Measurements from ENCODE around the gene FAM9C. TPM values are rescaled to one million over a fixed set of nuclear protein-coding genes. Genes with fewer than 3 reads are reported as not detected.
A peak's percentile ranks its signal among the peaks of the same experiment; 100 is the strongest.

Gene FAM9C
- total RNA-seq, 1 donor from 2014 or later: 0.05 TPM

DNA sequence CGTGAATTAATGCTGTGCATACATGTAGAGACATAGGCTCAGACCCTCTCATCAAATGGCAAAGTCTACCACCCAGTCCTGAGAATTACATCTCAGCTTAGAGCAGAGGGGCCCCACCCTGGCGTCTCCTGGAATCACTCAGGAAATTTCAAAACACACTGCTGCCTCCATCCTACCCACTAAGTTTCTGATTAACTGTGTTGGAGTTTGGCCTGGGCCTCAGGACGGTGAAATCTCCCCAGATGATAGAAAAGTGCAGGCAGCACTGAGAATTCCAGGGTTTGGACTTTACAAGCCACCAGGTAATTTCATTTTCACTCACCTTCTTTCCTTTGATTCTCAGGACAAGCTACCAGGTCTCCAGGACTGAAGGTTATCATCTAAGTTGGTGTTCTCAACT, 3.3 kb upstream of the FAM9C start:
- H3K36me3 Mint-ChIP-seq (ENCODE audit: low read depth): peaks cover 7% of the 10 kb centered on the region
- no peak overlapping the region for H3K27ac Mint-ChIP-seq
- no peak for DNase-seq (ENCODE audit: low spot score)
- H3K27me3 Mint-ChIP-seq (ENCODE audit: insufficient read depth): peaks cover 1% of the 10 kb centered on the region
- no peaks in the 10 kb centered on the region for H3K9me3 Mint-ChIP-seq
- H3K4me1 Mint-ChIP-seq (ENCODE audit: low read depth): peaks cover 49% of the 10 kb centered on the region
- no peak overlapping the region for H3K4me3 Mint-ChIP-seq
- intact Hi-C loops (cut with micrococcal nuclease): no loop called here

DNA sequence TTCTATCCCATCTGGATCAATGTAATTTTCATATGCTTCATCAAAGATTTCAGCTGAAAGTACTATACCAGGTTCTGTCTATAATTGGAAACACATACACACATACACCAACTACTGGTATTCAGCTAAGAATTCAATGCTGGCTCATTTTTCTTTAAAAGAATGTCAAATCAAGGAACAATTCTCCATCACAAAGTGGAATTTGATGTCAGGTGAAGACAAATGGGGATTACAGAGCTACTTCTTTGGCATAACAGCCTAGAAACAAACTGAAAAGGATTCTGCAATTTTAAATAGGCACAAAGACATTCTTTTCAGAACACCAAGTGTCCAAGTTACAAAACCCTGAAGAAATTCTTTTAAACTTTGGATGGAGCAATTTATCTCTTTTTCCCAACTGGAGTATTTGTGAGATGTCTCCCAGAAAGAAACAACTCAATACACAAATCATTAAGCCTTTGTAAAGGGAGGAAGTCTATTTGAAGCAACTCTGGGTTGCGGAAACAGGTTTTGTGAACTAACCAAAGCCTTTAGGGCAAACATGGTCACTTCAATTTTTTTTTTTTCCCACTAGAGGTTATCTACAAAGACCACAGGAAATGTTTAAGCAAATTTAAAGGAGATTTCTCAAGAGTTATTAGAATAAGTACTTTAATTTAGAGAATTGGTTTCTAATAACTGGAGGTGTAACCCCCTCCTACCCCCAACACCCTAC, 1.9 kb upstream of the FAM9C start:
- Mint-ChIP-seq H3K9me3 (no peaks in the 10 kb centered on the region), H3K4me3 (no peak overlapping the region), H3K4me1 (ENCODE audit: low read depth) (peaks cover 42% of the 10 kb centered on the region), H3K27ac (no peak overlapping the region), H3K27me3 (ENCODE audit: insufficient read depth) (peaks cover 1% of the 10 kb centered on the region), H3K36me3 (ENCODE audit: low read depth) (peaks cover 7% of the 10 kb centered on the region)
- no peak for DNase-seq (ENCODE audit: low spot score)
- intact Hi-C loops (cut with micrococcal nuclease): no loop called here

DNA sequence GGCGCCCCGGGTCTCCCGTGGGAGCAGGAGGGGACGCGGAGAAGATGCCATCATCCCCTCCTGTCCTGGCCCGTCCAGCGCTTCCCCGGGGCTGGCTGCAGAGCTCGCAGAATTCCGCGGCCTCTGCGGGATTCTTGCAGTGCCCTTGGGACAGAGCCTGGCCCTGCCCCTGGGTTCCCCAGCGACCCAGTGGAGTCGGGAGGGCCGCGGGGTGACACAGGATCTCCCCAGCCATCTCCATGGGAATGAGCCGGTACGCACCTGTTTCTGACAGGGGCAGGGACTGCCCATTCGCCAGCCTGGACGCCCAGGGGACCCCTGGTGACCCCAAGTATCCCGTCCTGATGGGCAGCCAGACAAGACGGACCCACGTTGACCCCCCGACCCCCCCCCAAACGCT, 482 bp downstream of the FAM9C start:
- peaks cover 1% of the 10 kb centered on the region for H3K36me3 Mint-ChIP-seq (ENCODE audit: low read depth)
- no peak overlapping the region for H3K4me3 Mint-ChIP-seq
- intact Hi-C loops (cut with micrococcal nuclease): no loop called here
- peaks cover 30% of the 10 kb centered on the region for H3K4me1 Mint-ChIP-seq (ENCODE audit: low read depth)
- H3K27me3 Mint-ChIP-seq (ENCODE audit: insufficient read depth): no peaks in the 10 kb centered on the region
- no peak for DNase-seq (ENCODE audit: low spot score)
- no peak overlapping the region for H3K27ac Mint-ChIP-seq
- H3K9me3 Mint-ChIP-seq: peaks cover 6% of the 10 kb centered on the region

DNA sequence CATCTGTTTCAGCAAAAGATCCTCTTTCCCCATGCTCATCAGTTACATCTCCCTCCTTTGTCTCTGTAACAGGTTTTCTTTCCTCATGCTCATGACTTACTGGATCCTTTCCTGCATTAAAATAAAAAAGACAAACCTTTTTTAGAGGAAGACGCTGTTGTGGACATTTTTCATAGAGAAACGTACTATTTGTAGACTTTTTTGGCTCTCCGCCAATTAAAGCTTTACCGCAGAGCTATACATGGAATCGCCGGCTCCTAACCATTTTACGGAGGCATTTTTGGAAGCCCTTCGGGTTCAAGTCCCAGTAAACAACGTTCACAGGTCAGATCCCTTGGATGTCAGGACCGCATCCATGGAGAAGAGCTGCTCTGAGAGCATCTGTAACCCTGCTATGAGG, 1.3 kb downstream of the FAM9C start:
- DNase-seq (ENCODE audit: low spot score): no peak

DNA sequence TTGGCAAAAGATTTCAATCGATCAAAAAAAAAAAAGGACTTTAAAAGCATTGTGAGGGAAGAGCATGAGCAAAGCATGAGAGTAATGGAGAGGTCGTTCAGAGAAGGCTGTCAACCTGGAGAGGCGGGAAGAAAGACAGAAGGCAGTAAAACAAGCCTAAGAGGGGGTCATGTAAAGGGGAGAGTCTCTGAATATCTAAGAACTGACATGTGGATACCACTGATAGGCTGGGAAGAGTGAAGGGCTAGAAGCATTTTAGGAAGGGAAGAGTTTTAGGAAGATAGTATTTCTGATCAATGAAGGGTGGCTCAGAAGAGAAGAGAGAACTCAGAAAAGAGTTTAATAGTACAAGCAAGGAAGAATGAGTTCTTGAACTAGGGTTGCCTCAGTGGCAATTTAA, 7.5 kb downstream of the FAM9C start:
- intact Hi-C loops (cut with micrococcal nuclease): loop anchor here (5.0 kb wide), 1 partner anchor 35 kb away; no protein-coding TSS in a partner anchor
- H3K27me3 Mint-ChIP-seq (ENCODE audit: insufficient read depth): no peaks in the 10 kb centered on the region
- no peak overlapping the region for H3K27ac Mint-ChIP-seq
- H3K36me3 Mint-ChIP-seq (ENCODE audit: low read depth): peaks cover 3% of the 10 kb centered on the region
- no peaks in the 10 kb centered on the region for H3K4me1 Mint-ChIP-seq (ENCODE audit: low read depth)
- no peak for DNase-seq (ENCODE audit: low spot score)
- H3K9me3 Mint-ChIP-seq: peaks cover 6% of the 10 kb centered on the region
- no peak overlapping the region for H3K4me3 Mint-ChIP-seq

More for the DNA sequence above, 1.3 kb downstream of the FAM9C start:
- Mint-ChIP-seq H3K36me3 (ENCODE audit: low read depth) (no peaks in the 10 kb centered on the region), H3K9me3 (peaks cover 6% of the 10 kb centered on the region), H3K4me1 (ENCODE audit: low read depth) (peaks cover 22% of the 10 kb centered on the region), H3K4me3 (no peak overlapping the region), H3K27me3 (ENCODE audit: insufficient read depth) (no peaks in the 10 kb centered on the region), H3K27ac (no peak overlapping the region)
- intact Hi-C loops (cut with micrococcal nuclease): no loop called here

DNA sequence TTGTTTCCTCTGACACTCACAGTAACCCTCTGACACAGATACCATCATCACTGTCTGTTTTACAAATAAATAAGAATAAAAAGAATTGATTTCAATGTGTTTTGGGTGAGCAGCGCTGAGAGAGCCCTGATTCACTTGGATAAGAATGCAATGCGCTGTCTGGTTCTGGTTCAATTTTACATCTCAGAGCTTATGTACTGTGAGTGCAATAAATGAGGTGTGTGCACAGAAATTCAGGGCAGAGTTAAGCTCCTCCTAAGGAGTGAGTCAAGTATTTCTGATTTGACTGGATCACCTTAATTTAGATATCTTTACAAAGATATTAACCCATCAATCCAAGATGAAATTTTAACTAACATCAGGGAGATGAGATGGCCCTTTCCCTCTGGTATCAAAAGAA, 11.2 kb downstream of the FAM9C start:
- no peaks in the 10 kb centered on the region for H3K27me3 Mint-ChIP-seq (ENCODE audit: insufficient read depth)
- intact Hi-C loops (cut with micrococcal nuclease): no loop called here
- no peak overlapping the region for H3K27ac Mint-ChIP-seq
- no peak for DNase-seq (ENCODE audit: low spot score)
- H3K9me3 Mint-ChIP-seq: no peaks in the 10 kb centered on the region
- no peak overlapping the region for H3K4me3 Mint-ChIP-seq
- H3K4me1 Mint-ChIP-seq (ENCODE audit: low read depth): peaks cover 23% of the 10 kb centered on the region
- peaks cover 3% of the 10 kb centered on the region for H3K36me3 Mint-ChIP-seq (ENCODE audit: low read depth)

DNA sequence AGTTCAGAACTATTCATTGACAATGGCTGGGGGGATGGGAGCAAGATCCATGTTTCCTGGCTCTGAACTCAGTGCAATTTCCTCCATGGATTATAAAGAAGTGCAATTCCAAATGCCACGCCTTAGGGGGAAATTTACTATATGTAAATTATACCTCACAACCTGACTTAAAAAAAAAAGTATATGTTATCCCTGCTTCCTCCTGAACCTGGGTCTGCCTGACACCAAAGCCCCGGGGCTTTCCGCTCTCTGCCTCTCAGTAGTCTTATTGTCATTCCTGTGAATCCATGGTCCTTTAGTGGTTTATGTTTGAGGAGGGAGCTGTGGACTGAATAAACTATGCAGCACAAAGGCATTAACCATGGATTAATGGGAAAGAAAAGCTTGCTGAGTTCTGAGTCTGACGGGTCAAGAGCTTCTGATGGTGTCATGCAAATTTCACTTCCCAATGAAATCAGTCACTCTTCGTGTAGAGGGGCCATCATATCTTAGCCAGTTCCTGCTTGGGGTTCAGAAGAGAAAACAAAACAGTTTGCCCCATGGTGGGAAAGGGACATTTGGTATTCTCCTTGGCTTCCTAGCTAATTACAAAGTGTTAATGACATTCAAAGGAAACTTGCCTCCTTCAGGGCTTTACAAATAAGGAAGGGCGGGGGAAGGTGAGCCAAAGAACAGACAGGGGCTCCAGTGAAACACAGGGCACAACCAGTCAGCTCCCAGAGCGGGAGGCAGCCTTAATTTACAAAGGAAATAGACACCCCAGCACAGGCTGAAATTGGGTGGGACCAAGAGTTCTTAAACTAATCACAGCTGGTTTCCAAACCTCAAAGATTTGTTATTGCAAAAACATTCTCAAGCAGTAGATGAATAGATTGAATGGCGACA, 14.3 kb downstream of the FAM9C start:
- no peak for DNase-seq (ENCODE audit: low spot score)
- Mint-ChIP-seq H3K9me3 (no peaks in the 10 kb centered on the region), H3K36me3 (ENCODE audit: low read depth) (peaks cover 7% of the 10 kb centered on the region), H3K27me3 (ENCODE audit: insufficient read depth) (no peaks in the 10 kb centered on the region), H3K4me1 (ENCODE audit: low read depth) (peaks cover 52% of the 10 kb centered on the region), H3K27ac (peak overlapping the region; percentile 68), H3K4me3 (peak overlapping the region; percentile 30)
- intact Hi-C loops (cut with micrococcal nuclease): no loop called here

DNA sequence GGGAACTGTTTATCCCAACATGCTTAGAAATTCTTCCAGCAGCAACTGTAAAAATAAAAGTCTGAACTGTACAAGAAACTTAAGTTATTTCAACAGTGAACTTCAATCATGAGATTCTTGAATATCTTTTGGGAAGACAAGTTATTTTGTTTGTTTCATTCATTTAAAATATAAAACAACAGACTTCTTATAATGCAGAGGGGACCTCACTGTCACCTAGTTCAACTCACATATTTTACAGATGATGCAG, 14.9 kb downstream of the FAM9C start:
- Mint-ChIP-seq H3K4me1 (ENCODE audit: low read depth) (peaks cover 57% of the 10 kb centered on the region), H3K4me3 (peak overlapping the region; percentile 7), H3K27me3 (ENCODE audit: insufficient read depth) (no peaks in the 10 kb centered on the region), H3K36me3 (ENCODE audit: low read depth) (peaks cover 9% of the 10 kb centered on the region), H3K9me3 (no peaks in the 10 kb centered on the region), H3K27ac (peak overlapping the region; percentile 44)
- intact Hi-C loops (cut with micrococcal nuclease): no loop called here
- no peak for DNase-seq (ENCODE audit: low spot score)

DNA sequence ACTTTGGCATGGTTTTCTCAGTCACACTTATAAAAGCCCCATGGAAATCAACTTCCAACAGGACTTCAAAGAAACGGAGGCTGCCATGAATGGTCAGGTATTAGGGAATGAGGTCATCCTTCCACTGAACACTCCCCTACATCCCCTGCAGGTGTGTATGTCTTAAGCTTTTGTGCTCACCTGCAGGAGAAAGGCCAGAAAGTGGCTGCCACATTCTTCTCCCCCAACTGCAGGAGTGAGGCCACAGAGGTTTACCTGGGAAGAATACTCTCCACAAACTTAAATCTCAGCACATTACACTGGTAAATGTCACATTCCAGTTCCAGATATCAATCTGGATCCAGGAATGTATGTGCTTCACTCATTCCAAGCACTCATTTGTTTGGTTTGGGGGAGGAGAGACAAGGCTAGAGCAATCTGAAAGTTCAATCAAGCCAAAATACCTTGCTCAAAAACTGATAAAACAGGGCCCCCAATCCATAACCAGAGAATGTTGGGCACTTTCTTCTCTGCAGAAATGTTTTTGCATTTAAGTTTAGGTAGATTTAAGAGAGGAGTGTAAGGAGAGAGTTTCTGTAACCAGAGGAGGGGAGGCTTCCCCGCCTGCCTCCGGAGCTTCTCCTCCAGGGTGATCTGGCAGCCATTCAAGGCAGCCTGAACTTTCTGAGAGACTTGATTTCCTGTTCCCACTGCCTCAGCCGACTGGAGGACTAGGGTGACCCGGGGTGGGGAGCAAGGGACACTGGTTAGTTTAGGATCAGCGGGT, 15.4 kb downstream of the FAM9C start:
- intact Hi-C loops (cut with micrococcal nuclease): no loop called here
- H3K9me3 Mint-ChIP-seq: no peaks in the 10 kb centered on the region
- no peak for DNase-seq (ENCODE audit: low spot score)
- H3K4me1 Mint-ChIP-seq (ENCODE audit: low read depth): peaks cover 58% of the 10 kb centered on the region
- H3K36me3 Mint-ChIP-seq (ENCODE audit: low read depth): peaks cover 9% of the 10 kb centered on the region
- H3K4me3 Mint-ChIP-seq: peak overlapping the region; percentile 7
- no peaks in the 10 kb centered on the region for H3K27me3 Mint-ChIP-seq (ENCODE audit: insufficient read depth)
- peak overlapping the region; percentile 44 for H3K27ac Mint-ChIP-seq

DNA sequence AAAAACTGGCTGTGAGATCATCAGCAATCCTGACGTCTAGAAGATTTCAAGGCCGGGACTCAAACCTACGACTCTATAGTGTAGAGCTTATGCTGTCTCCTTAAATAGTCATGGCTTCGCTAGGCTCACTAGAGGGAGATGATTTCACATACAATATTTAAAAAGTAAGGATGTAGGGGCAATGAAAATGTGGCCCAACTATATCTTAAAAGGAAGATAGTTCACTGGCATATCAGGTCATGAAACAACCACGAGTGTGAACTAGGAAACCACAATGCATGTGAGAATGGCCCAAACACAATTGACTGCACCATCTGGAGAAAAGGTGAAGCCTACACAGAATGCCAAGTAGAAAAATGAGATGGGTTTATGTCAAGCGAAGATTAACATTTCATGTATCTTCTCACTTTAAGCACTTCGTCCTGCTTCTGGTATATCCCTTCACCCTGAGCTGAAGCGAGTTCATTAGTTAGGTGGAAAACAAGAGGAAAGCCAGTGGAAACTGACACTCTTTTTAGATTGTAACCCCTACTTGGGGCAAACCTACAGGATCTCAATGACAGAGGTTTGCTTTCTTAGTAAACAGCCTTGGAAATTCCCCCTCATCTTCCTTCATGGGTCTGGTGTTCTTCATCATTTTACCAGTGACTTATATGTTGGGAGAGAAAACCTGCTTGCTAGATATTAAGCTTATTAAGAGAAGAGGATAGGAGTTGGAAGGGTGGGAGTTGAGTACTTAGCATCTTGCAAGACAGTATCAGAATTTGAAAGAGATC, 17.4 kb downstream of the FAM9C start:
- Mint-ChIP-seq H3K27ac (peak overlapping the region; percentile 82), H3K27me3 (ENCODE audit: insufficient read depth) (no peaks in the 10 kb centered on the region), H3K4me1 (ENCODE audit: low read depth) (peaks cover 75% of the 10 kb centered on the region), H3K4me3 (peak overlapping the region; percentile 15), H3K9me3 (no peaks in the 10 kb centered on the region), H3K36me3 (ENCODE audit: low read depth) (peaks cover 9% of the 10 kb centered on the region)
- DNase-seq (ENCODE audit: low spot score): no peak
- intact Hi-C loops (cut with micrococcal nuclease): loop anchor here (2.0 kb wide), 4 partner anchors 14 to 50 kb away; no protein-coding TSS in a partner anchor

DNA sequence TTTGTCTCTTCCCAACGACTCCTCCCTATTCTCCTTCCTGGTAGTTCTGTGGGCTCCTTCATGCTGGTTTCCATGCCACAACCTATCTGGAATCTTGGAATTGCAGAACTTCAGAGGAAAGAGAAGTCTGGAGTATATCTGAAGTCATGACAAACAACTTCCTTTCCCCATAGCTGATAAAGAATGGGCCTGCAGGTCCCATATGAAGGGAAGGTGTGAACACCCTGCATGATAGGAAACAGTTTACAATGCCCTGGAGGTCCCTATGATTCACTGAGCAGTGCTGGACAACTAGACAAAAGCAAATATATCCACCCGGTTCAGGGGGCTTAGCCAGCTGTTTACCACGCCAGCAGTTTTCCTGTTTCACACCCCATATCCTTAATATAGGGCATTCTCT, 19.4 kb downstream of the FAM9C start:
- Mint-ChIP-seq H3K36me3 (ENCODE audit: low read depth) (peaks cover 9% of the 10 kb centered on the region), H3K9me3 (no peaks in the 10 kb centered on the region), H3K4me1 (ENCODE audit: low read depth) (peaks cover 64% of the 10 kb centered on the region), H3K27me3 (ENCODE audit: insufficient read depth) (no peaks in the 10 kb centered on the region), H3K27ac (peak overlapping the region; percentile 23), H3K4me3 (peak overlapping the region; percentile 15)
- intact Hi-C loops (cut with micrococcal nuclease): no loop called here
- DNase-seq (ENCODE audit: low spot score): no peak

DNA sequence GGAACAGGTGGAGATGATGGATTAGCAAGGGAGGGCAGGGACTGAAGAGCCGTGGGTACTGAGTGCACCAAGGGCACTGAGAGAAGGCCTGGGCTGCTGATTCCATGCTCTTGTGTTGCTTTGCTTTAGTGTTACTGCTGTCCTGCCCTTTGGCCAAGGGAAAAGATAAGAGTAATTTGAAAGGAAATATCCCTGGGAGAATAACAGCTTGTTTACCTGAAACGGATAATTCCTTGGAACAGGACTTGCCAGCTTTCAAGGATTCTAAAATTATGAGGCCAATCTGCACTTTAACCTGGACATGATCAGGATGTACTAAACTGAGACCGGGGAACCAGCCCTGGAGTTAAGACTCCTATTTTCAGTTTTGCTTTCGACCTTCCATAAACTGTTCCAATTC, 20.4 kb downstream of the FAM9C start:
- H3K9me3 Mint-ChIP-seq: no peaks in the 10 kb centered on the region
- intact Hi-C loops (cut with micrococcal nuclease): no loop called here
- H3K4me3 Mint-ChIP-seq: no peak overlapping the region
- H3K36me3 Mint-ChIP-seq (ENCODE audit: low read depth): peaks cover 9% of the 10 kb centered on the region
- peaks cover 54% of the 10 kb centered on the region for H3K4me1 Mint-ChIP-seq (ENCODE audit: low read depth)
- no peaks in the 10 kb centered on the region for H3K27me3 Mint-ChIP-seq (ENCODE audit: insufficient read depth)
- no peak for DNase-seq (ENCODE audit: low spot score)
- no peak overlapping the region for H3K27ac Mint-ChIP-seq

Data from activated T-helper 1 cell treated with anti-CD3 and anti-CD28 coated beads, Interleukin-12 subunit alpha, Interleukin-12 subunit beta, Interleukin-2, Interleukin-4 antibody, amounts not matched to agents 30 ng/mL and 10 ng/mL and 1 ng/mL, durations not matched to agents 14 hours and 24 hours and 36 hours (primary cell).